Stimulated activated CD8-positive, alpha-beta memory T cell treated with anti-CD3 and anti-CD28 coated beads, Interleukin-12 subunit alpha, Interleukin-12 subunit beta, amount 100 ng/mL, for 24 hours (primary cell): Measurements from ENCODE around the gene RSPO4.
"Not testable (repeated sequence)": the region's sequence is repeated elsewhere in the genome, so short reads cannot be mapped to it uniquely, and the experiment has no call there.

Source experiments
- DNase-seq: peaks from one replicate; pipeline ENCODE4 v3.0.0-alpha.2; 2020; ENCODE audit errors: extremely low read depth

RSPO4 gene

DNA sequence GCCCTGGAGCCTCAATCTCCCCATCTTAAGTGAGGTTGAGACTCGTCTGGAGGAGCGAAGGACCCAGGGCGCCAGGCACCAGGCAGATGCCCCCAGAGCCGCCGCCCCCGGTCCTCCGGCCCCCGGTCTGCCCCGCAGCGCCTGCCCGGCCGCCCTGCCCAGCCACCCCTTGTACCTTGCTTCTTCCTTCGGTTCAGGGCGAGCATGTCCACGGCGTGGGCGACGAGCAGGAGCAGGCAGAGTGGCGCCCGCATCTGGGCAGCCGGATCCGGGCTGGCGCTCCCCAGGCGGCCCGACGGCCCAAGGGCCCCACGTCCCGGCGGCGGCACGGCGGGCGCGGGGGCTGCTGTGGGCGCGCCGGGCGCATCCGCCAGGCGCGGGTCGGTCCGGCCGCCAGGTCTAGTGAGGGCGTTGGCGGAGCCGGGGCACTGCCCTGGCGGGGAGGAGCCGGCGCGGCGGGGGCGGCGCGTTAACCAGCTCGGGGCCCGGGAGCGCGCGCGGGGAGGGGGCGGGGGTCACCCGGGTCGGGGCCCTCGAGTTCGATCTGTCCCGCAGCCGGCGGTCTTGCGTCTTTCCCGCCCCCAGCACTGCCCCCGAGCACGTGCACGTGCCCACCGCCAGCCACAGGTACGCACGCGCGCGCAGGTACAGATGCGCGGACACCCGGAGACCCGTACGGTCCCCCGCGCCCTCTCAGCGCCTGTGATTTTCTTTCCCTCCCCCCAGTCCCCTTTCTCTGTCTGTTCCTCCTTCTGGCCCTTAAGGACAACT, at the start of gene RSPO4:
Gene RSPO4, minus strand, starts transcription at position 401 of the 771 bp plus-strand sequence. Its CDS starts 147 bp downstream, at position 254.
- DNase-seq: no peak

DNA sequence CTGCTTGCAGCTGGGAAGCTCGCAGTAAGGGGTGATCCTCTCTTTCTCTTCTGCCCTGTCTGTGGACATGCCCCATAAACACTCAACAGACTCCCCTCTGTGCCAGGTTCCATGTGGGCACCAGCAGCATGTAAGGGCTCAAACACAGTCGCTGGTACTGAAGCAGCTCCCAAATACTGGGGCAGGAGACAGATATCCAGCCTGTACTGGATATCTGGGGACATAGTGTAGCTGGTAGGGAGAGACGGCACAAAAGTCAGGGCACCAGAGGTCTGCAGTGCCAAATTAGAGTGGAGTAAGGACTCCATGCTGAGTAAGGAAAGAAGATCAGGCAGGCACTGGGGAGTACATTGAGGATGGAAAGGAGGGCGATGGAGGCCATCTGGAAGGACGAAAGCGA, 48.3 kb upstream of the RSPO4 start:
- no peak for DNase-seq

DNA sequence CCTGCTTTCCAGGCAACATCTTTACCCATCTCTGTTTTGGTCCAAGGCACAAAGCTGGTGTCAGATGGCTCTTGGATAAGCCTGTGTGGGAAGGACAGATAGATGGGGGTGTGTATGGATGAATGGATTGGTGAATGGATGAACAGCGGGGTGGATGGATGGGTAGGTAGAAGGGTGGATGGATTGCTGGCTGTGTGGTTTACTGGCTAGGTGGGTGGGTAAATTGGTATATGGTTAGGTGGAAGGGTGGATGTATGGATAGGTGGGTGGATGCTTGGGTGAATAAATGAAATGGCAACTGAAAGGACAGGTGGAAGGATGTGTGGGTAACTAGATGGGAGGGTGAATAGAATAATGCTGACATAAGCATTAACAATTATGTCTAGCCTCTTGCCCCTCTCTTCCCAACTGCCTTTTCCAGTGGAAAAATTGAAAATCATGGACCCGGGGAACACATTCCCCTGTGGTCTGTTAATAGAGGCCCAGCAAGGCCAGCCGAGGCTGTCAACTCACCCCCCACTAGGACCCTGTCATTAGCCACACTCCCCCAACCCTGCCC, 43.8 kb upstream of the RSPO4 start:
- DNase-seq: no peak

DNA sequence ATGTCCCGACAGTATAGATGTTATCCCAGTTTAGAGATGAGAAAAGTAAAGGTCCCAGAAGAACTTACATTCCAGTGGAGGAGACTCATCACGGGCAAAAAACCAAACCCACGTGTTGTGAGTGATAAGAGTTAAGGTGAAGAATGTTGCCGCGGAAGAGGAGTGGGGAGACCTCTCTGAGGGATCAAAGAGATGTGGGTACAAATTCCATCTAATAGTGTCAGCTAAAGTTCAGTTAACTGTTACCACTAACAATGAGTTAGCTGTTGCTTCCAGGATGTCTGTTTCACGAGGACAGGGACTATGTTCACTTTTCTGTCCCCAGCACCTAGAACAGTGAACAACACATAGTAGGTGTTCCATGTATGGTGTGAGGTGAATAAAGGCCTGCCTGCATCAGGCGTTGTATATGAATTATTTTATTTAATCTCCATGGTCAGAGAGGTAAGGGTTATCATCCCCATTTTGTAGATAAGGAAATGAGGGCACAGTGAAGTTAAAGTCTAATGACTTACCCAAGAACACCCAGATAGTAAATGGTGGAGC, 39.8 kb upstream of the RSPO4 start:
- no peak for DNase-seq

DNA sequence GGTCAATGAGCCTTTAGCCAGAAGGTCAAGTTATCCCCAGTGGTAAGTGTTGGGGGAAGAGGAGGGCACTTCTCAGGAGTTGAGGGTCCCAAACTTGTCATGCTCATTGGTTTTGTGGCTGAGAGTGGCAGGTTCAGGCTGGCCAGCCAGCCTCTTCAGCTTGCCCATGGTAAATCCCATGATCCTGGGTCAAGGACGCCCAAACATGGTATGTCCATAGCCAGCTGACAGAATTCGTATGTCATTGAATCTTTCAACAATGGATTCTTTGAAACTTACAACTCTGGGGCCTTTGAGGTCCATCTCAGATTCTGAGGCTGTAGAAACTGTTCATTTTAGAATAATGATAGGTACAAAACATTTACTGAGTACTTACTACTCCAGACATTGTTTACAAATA, 36.1 kb upstream of the RSPO4 start:
- no peak for DNase-seq

DNA sequence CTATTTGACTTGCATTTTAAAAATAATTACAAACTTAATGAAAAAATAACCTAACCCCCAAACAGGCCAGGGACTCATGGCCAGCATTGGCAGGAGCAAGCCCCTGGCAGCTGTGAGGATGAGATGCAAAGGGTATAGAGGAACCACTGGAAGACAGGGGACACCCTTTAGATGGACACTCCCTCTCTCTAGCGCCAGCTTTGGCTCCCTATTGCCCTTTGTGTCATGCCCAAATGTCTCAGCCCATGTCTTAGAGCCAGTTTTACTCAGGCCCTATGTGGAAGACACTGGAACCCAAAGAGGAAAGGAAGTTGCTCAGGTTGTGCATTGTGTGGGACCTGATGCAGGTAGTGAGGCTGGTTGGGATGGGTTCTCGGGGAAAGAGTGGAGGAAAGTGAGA, 34.9 kb upstream of the RSPO4 start:
- DNase-seq: no peak

DNA sequence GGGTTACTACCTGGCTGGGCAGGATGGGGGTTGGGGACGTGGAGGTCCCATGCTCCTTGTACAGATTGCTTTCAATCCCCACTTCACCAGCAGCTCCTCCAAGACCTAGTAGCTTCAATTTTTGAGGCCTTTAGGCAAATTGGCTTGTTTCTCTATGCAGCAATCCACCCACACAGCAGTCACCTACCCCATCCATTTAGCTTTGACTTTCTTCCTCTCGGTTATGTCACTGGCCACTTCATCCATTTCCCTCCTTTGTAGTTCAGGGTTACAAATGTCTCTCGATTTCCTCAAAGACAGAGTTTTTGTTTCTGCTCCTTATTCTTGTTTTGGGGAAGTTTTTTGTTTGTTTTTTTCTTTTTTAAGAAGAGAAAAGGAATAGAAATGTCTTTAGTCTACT, 33.4 kb upstream of the RSPO4 start:
- DNase-seq: no peak

DNA sequence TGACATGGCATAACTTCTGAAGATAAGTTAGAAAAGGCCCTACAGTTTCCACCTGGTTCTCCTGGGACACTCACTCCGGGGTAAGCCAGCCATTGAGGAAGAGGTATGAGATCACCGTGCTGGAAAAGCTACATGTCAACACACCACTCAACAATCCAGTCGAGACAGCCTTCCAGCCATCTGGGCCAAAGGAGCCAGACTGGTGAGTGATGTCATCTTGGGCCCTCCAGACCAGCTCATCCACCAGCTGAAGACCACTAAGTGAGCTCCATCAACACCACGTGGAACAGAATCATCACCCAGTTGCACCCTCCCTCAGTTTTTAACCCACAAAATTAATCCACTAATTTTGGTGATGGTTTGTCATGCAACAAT, 32.3 kb upstream of the RSPO4 start:
- DNase-seq: no peak

DNA sequence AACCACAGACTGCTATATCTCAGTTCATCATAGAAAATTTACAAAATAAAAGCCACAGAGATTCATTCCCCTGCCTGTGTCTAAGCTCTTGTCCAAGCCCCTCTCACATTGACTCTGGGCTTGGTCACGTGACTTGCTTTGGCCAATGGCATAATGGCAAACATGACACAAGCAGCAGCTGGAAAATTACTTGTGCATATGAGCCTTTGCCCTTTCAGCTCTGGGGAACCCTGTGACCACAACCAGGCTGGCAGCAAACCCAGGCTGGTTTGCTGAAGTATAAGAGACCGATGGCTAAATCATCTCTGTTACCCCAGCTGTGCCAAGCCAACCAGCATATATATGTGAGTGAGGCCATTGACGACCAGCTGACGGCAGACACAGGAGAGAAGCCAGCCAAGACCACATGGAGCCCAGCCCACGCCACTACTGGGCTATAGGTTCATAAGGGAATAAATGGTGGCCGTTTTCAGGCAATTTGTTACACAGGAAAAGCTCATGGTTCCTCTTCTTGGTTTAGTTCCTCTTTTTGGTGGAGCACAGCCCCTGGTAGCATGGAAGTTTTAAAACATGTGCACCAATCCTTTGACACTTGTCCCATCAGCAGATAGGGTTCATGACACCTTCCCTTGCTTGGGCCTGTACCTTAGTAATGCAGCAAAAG, 31.8 kb upstream of the RSPO4 start:
- DNase-seq: no peak

DNA sequence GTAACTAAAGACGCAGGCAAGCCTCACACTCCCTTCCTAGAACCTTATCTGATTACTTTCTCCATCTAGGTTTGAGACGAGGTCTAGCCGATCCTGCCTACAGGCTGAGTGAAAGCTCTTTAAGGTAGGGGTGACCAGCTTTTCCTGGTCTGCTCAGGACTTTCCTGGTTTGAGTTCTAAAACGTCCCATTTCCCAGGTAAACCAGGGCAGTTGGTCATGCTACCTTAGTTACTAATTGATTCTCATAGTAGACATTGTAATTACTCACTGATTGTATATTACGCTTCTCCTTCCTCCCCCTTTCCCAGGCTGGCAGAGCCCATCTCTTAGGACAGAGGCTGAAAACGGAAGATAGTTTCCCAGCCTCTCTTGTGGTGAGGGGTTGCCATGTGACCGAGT, 27.9 kb upstream of the RSPO4 start:
- no peak for DNase-seq

DNA sequence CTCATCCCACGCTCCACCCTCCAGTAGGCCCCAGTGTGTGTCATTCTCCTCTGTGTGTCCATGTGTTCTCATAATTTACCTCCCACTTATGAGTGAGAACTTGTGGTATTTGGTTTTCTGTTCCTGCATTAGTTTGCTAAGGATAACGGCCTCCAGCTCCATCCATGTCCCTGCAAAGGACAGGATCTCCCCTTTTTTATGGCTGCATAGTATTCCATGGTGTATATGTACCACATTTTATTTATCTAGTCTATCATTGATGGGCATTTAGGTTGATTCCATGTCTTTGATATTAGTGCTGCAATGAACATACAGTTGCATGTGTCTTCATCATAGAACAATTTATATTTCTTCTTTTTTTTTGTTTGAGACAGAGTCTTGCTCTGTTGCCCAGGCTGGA, 24.1 kb upstream of the RSPO4 start:
- not testable (repeated sequence) for DNase-seq

DNA sequence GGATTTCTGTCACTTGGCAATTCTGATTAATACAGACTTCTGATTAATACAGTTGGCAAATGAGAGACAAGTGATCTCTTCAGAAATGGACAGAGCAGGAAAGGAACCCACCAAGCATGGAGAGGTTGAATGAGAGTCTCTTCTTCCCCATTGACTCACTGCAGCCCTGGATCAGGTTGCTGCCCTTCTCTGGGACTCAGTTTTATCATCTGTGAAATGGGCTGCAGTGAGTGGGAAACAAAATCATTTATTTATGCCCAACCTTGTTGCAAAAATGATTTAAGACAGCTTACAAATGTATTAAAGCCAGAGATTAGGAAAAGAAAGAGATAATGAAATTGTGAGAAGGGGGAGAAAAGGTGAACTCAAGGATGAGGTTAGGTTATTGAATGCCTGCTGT, 20.8 kb upstream of the RSPO4 start:
- no peak for DNase-seq

DNA sequence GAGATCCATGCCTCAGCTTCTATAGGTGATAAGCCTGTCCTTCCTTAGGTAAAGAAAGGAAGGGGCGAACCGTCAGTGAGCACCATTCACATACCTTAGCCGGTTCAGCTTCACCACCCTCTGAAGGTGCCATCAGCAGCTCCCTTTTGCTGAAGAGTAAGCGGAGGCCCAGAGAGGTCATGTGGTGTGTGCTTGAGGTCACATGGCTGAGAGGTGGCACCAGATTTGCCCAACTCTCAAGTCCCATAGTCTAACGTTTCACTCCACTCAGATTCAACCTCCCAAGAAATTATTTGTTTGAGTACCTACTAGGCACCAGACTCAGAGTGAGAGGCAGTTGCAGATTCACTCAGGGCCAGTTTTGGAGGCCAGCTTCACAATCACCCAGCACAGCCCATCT, 18.5 kb upstream of the RSPO4 start:
- DNase-seq: no peak

DNA sequence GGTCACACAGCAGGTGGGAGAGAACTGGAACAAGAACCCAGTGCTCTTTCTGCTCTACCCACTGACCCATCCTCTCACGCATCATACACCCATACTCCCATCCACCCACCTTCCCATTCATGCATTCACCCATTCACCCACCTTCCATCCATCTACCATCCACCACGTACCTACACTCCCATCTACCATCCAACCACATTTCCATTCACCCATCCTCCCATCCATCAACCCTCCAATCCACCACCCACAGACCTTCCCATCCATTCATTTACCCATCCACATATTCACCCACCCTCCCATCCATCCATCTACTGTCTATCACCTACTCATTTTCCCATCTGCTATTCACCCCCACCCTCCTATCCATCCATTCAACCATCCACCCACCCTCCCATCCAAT, 17.2 kb upstream of the RSPO4 start:
- no peak for DNase-seq

DNA sequence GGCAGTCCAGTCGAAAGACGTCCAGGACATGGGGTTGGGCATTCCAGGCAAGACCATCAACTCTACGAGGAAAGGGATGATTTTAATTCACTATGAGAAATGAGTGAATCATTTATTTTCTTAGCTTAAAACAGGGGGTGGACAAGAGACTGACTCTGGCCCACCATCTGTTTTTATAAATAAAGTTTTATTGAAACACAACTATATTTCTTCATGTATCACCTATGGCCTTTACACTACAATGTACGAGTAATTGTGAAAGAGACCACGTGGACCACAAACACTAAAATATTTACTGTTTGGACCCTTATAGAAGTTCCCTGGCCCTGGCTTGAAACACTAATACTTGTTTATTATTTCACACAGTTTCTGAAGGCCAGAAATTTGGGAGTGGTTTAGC, 15.6 kb upstream of the RSPO4 start:
- no peak for DNase-seq

DNA sequence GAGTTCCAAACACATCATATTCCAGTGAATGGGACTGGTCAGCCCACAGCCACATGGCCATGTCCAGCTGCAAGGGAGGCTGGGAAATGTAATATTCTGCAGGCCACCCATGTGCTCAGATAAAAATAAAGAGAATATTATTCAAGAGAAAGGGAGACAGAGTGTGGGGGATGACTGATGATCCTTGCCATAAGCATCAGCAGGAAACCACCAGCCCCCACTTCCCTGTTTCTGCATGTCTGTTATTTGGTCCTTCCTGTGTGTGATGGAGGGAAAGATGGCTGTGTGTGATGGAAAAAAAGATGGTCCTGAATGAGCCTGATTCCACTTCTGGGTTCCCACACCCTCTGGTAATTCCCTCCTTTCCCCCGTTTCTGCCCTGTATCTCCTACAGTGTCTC, 13.1 kb upstream of the RSPO4 start:
- DNase-seq: no peak

DNA sequence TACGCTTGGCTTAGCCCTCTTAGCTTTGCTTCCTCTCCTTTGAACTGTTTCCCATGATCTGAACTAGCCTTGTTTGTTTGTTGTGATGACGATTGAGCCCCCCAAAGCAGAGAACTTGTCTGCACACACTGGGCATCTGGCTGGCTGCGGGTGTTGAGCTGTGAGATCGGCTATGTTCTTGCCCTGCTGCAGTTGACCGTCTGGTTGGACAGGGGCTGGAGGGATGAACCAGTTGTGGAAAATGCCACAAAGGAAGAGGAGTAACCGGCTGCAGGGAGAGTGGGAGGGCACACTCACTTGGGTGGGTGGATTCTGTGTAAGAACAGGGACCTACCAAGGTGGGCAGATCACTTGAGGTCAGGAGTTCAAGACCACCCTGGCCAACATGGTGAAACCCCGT, 12.4 kb upstream of the RSPO4 start:
- DNase-seq: no peak

DNA sequence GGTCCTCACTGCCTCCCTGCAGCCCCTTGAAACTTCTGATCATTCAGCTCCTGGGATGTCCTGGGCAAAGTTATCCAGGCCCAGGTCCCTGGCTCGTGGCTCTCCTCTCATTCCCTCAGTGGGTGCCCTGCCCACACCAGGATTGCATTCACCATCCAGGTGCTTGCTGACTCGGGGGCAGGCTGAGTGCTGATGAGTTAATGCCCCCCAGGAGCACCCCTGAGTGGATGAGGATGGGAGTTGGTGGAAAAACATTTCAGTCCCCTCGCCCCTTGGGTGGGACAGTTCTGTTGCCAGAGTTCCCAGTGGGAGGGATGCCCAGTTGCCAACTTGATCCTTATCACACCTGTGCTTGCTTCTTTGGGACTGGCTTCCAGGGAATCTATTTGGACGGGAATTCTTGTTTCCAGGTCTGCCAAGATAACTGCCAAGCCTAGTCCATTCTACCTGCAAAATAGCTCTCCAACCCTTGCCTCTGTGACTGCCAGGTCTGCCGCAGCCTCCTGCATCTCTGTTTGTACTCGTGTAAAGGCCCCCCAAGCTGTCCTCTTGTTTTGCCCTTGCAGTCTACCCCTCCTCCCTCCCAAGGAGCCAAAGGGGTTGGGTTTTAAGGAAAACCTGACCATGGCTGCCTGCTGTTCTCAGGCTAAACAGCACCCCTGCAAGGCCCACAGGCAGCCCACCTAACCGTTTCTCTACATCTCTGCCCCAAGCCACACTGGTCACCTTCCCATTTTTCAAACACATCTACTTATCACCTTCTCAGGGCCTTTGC, 11.6 kb upstream of the RSPO4 start:
- DNase-seq: no peak

DNA sequence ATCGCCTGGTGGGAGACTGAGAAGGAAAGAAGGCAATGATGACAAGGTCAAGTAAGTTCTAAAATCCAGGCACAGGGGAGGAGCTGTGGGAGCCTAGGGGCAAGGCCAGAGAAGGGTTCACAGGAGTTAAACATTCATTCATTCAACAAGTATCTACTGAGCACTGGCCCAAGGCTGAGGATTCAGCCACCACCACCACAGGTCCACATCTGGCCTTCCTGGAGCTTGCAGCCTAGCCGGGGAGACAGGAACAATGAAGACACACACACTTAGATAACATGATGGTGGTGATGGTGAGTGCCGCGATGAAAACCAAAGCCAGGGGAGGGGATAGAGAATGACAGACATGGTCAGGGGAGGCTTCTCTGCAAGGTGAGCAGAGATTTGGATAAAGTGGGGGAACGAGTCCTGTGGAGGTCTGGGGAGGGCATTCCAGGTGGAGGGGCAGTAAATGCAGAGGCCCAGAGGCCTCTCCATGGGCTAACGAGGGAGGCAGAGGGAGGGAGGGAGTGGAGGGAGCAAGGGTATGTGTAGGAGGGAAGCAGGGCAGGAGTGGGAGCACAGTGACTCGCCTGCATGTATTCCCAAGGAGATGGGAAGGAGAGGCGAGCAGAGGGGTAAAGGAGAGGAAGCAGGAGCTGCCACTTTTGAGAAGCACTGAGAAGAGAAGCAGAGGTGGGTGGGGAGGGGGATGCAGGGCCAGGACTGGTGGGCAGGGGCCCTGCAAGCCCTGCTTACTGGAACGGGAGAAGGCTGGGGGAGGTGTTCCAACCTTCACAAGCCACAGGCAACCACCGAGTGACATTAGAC, 10.5 kb upstream of the RSPO4 start:
- no peak for DNase-seq

DNA sequence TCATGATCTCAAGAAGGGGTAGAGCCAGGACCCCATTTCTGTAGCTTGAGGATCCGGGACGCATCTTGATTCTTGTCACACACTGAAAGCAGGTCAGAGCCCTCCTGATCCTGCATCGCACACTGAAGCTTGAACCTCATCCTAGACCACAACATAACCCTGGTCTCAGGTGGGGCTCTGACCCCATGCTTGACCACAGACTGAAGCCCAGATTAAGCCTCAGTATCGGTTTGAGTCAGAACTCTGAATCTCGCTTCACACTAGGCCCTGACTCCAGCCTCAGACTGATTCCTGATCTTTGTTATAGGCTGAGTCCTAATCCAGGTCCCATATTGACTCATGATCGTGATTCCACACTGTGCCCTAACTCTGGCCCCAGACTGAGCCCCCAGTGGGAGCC, 8.5 kb upstream of the RSPO4 start:
- DNase-seq: no peak

DNA sequence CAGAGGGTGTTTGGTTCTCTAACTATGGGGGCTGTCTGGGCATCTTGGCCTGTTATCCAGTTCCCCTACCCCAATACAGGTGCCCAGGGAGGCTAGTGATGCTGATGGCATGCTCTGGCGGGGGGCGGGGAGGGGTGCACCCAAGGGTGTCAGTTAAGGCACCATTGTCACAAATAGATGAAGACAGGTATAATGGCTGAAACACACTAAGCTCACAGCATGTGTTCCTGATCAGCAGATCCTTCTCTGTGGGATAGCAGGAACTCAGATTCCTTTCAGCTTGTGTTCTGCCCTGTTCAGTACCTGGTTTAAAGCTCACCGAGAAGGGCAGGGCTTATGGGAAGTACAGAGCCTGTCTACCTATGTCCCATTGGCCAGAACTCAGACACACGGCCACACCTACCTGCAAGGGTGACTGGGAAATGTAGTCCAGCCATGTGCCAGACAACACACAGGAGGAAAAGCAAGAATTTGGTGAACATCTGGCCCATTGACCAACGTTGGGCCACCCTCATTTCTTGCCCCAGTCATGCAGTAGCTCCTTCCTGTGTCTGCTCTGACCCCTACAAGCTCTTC, 3.4 kb upstream of the RSPO4 start:
- no peak for DNase-seq
